HEK293T (cell line): ENCODE results near the gene CDH12.

Experiments
- CTCF ChIA-PET: fragments of 350-600 bp; formaldehyde crosslinking; extraction: SDS; loops from one replicate; lab custom pipeline; 2021; ENCODE audit warnings: antibody characterized with exemption, inconsistent platforms; lab: Yijun Ruan, JAX
- POLR2A ChIA-PET: fragments of 350-600 bp; formaldehyde crosslinking; extraction: SDS; loops from one replicate; lab custom pipeline; 2020; ENCODE audit warnings: antibody characterized with exemption, inconsistent platforms; lab: Yijun Ruan, JAX
- DNase-seq: peaks from one replicate; pipeline ENCODE4 v3.0.0; 2012; ENCODE audit warnings: mixed read lengths; ENCODE audit errors: extremely low spot score
- ARNT ChIP-seq: fragments of 450-650 bp; IDR thresholded peaks from 2 replicates; pipeline ENCODE4 v1.6.1; 2017; ENCODE audit warnings: mild to moderate bottlenecking
- BHLHE40 ChIP-seq: fragments of 450-650 bp; IDR thresholded peaks from 2 replicates; pipeline ENCODE4 v1.6.1; 2016; ENCODE audit warnings: mild to moderate bottlenecking, moderate library complexity, borderline replicate concordance
- CTBP1 ChIP-seq: fragments of 450-650 bp; IDR thresholded peaks from 2 replicates; pipeline ENCODE4 v1.6.1; 2016; ENCODE audit warnings: borderline replicate concordance
- ELF4 ChIP-seq: fragments of 450-650 bp; IDR thresholded peaks from 2 replicates; pipeline ENCODE4 v1.6.1; 2017; ENCODE audit warnings: antibody characterized with exemption
- FOXA1 ChIP-seq: fragments of 450-650 bp; IDR thresholded peaks from 2 replicates; pipeline ENCODE4 v1.6.1; 2016; ENCODE audit warnings: mild to moderate bottlenecking
- FOXK2 ChIP-seq: fragments of 450-650 bp; IDR thresholded peaks from 2 replicates; pipeline ENCODE4 v1.6.1; 2016; ENCODE audit warnings: mild to moderate bottlenecking
- FOXM1 ChIP-seq: fragments of 450-650 bp; IDR thresholded peaks from 2 replicates; pipeline ENCODE4 v1.6.1; 2017; ENCODE audit warnings: mild to moderate bottlenecking, borderline replicate concordance
- HDGF ChIP-seq: fragments of 450-650 bp; IDR thresholded peaks from 2 replicates; pipeline ENCODE4 v1.6.1; 2017; ENCODE audit warnings: antibody characterized with exemption, borderline replicate concordance
- L3MBTL2 ChIP-seq: fragments of 450-650 bp; conservative IDR thresholded peaks from 2 replicates; pipeline ENCODE4 v1.6.1; 2016; ENCODE audit warnings: mild to moderate bottlenecking
- LEF1 ChIP-seq: fragments of 450-650 bp; IDR thresholded peaks from 2 replicates; pipeline ENCODE4 v1.6.1; 2017; ENCODE audit warnings: mild to moderate bottlenecking, borderline replicate concordance
- NFRKB ChIP-seq: fragments of 450-650 bp; IDR thresholded peaks from 2 replicates; pipeline ENCODE4 v1.6.1; 2016; ENCODE audit warnings: mild to moderate bottlenecking, moderate library complexity
- PKNOX1 ChIP-seq: fragments of 450-650 bp; IDR thresholded peaks from 2 replicates; pipeline ENCODE4 v1.6.1; 2016
- SP1 ChIP-seq: fragments of 450-650 bp; IDR thresholded peaks from 2 replicates; pipeline ENCODE4 v1.6.1; 2017
- SUZ12 ChIP-seq: fragments of 450-650 bp; IDR thresholded peaks from 2 replicates; pipeline ENCODE4 v1.6.1; 2016; ENCODE audit warnings: mild to moderate bottlenecking
- TARDBP ChIP-seq: fragments of 450-650 bp; IDR thresholded peaks from 2 replicates; pipeline ENCODE4 v1.6.1; 2016
- ZNF384 ChIP-seq: fragments of 450-650 bp; IDR thresholded peaks from 2 replicates; pipeline ENCODE4 v1.6.1; 2016

CDH12 gene

GRCh38 chr5:21910731-21911130, 942.4 kb downstream of the CDH12 start:
- no peak for DNase-seq
- TF ChIP-seq LEF1 (no peak), FOXK2 (no peak), NFRKB (no peak), SUZ12 (no peak)
- CTCF ChIA-PET: no interaction called here
- POLR2A ChIA-PET: no interaction called here

- TF ChIP-seq ELF4 (no peak), BHLHE40 (no peak), PKNOX1 (no peak), LEF1 (no peak), TARDBP (no peak), HDGF (no peak), FOXK2 (no peak), CTBP1 (no peak), ZNF384 (no peak), ARNT (no peak), SUZ12 (no peak), L3MBTL2 (no peak)
- ChIA-PET CTCF (no interaction called here), POLR2A (no interaction called here)
- no peak for DNase-seq
These were observed 957.3 kb downstream of the CDH12 start for GRCh38 chr5:21895766-21896350.

DNA sequence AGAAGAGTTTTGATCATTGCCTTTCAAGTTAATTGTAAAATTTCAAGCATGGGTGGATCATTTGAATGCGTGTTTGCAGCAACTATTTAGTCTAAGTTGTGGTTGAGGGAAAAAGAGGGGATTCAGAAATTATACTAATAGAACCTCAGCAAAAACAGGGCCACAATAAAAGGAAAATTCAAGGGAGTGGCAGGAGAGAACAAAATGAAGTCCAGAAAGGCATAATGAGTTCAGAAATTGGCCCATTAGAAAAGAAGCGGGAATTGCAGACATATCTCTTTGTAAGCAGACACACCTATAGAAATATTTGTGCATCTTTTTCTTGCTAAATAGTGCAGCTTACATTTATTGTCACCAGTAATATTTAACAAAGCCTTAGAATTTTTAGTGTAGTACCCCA, 960.0 kb downstream of the CDH12 start:
- CTCF ChIA-PET: no interaction called here
- TF ChIP-seq HDGF: no peak
- no peak for TF ChIP-seq CTBP1
- no peak for TF ChIP-seq ARNT
- TF ChIP-seq BHLHE40: no peak
- no peak for TF ChIP-seq ZNF384
- TF ChIP-seq FOXK2: no peak
- TF ChIP-seq FOXA1: no peak
- TF ChIP-seq L3MBTL2: no peak

DNA sequence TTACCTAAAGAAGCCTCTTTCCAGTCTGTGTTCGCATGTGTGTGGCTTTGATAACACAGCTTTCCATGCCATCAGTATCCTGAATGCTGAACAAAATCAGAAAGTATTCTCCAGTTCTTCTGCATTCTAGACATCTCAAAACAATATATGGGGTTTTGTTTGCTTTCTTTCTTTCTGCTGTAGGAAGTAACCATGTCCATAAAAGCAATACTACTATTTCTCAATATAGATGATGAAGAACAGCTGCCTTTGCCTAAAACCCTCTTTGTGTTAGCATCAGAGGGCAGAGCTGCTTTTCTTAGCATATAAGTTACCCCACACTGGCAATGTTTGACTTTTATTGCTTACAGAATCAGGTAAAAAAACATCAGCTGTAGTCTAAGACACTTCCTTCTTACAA, 963.6 kb downstream of the CDH12 start:
- ChIA-PET POLR2A (no interaction called here), CTCF (no interaction called here)
- no peak for TF ChIP-seq FOXA1
- no peak for TF ChIP-seq BHLHE40

More for the DNA sequence above, 960.0 kb downstream of the CDH12 start:
- POLR2A ChIA-PET: no interaction called here
- no peak for DNase-seq

DNA sequence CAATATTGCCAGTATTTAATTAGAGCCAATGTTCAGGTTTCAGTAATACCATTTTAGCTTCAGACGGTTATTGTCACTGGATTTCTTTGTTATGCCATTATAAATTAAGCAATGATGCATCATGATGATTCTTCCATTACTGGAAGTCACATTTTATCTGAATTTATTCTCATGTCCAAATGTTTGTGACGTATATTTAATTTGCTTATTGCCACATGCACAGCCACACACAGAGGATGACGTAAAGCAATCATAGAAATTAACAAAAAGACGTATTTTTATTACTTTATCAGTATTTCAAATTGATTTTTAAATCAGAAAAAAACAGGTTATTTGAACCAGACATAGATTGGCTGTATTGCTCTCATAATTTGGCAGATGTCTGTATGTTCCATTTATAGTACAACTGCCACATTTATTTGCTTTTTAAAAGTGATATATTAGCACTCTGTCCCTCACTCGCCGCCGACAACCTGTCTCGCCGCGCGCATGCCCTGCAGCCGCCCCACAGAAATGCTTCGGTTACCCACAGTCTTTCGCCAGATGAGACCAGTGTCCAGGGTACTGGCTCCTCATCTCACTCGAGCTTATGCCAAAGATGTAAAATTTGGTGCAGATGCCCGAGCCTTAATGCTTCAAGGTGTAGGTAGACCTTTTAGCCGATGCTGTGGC, 970.9 kb downstream of the CDH12 start:
- no peak for TF ChIP-seq FOXK2
- TF ChIP-seq ZNF384: no peak
- no peak for TF ChIP-seq LEF1
- TF ChIP-seq PKNOX1: no peak
- TF ChIP-seq BHLHE40: no peak
- no peak for TF ChIP-seq CTBP1
- no peak for TF ChIP-seq HDGF
- TF ChIP-seq L3MBTL2: no peak
- no peak for TF ChIP-seq NFRKB
- no peak for TF ChIP-seq ARNT
- TF ChIP-seq TARDBP: no peak
- TF ChIP-seq SUZ12: no peak
- DNase-seq: no peak
- ChIA-PET POLR2A (no interaction called here), CTCF (no interaction called here)

More for the DNA sequence above, 963.6 kb downstream of the CDH12 start:
- no peak for DNase-seq

GRCh38 chr5:21880164-21880563, 973.0 kb downstream of the CDH12 start:
- ChIA-PET POLR2A (no interaction called here), CTCF (no interaction called here)
- TF ChIP-seq ELF4 (no peak), PKNOX1 (no peak), TARDBP (no peak), ARNT (no peak), FOXM1 (no peak), FOXK2 (no peak), HDGF (no peak), NFRKB (no peak), BHLHE40 (no peak), SUZ12 (no peak), L3MBTL2 (no peak), CTBP1 (no peak), ZNF384 (no peak), SP1 (no peak), FOXA1 (no peak), LEF1 (no peak)
- DNase-seq: no peak
